ENCODE data around the gene DCPS.
"Not testable (repeated sequence)": the region's sequence is repeated elsewhere in the genome, so short reads cannot be mapped to it uniquely, and the experiment has no call there.

Gene DCPS

GRCh38 chr11:126308271-126308671 is 4.4 kb downstream of the DCPS start:
- no peak for DNase-seq (ENCODE audit: low spot score)
- no peak for TF ChIP-seq CTCF (IDR thresholded peaks at IDR 0.05; ENCODE audit: extremely low read depth, missing control alignments)

GRCh38 chr11:126308771-126309170 is 4.9 kb downstream of the DCPS start:
- not testable (repeated sequence) for DNase-seq (ENCODE audit: low spot score)

DNA sequence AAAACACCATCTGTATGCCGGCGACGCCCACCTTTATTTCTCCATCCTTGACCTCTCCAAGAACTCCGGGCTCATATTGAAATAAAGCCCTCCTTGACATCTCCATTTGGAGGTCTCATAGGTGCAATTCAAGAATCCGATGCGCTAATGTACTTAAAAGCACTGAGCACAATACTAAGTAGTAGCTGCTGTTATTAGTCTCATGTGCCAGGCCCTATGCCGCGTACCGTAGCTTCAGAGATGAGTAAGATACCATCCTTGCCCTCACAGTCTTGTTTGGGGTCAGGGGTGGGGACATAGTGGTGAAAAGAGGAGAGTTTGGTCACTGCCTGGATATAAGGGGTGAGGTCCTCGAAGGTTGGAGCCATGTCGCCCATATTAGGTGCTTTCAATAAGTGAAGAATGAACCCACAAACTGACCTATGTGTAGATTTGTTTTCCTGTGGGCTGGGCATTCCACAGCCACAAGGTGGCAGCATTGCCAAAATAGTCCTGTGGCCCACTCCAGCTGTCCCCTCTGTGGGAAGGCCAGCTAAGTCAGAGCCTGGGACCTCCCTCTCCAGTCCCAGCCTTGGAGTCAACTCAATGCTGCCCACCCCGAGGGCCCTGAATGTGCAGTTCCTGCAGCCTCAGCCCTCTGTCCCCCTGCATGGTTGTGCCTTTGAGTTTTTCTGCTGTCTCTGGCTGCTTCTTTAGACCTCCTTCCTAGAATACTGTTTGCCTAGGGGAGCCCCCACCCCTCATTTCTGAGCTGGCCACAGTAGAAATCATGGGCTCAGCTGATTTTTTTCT is 6.5 kb downstream of the DCPS start:
- peak; percentile 61 for DNase-seq (ENCODE audit: low spot score)
- peak; percentile 81 for TF ChIP-seq CTCF (IDR thresholded peaks at IDR 0.05; ENCODE audit: extremely low read depth, missing control alignments)

DNA sequence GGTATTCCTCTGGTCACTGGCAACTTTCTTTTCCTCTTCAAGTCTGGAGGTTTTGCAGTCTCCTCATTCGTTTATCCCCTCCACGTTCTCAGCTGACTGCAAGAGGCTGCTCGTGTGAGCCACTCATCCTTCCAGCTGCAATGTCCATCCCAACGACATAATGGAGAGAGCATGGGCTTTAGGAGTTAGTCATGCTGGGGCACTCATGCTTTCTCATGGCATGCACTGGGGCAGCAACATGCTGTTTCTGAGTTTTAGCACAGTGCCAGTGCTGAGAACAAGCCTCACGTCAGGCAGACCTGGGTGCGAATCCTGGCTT is 7.1 kb downstream of the DCPS start:
- no peak for DNase-seq (ENCODE audit: low spot score)
- TF ChIP-seq CTCF (IDR thresholded peaks at IDR 0.05; ENCODE audit: extremely low read depth, missing control alignments) = no peak

DNA sequence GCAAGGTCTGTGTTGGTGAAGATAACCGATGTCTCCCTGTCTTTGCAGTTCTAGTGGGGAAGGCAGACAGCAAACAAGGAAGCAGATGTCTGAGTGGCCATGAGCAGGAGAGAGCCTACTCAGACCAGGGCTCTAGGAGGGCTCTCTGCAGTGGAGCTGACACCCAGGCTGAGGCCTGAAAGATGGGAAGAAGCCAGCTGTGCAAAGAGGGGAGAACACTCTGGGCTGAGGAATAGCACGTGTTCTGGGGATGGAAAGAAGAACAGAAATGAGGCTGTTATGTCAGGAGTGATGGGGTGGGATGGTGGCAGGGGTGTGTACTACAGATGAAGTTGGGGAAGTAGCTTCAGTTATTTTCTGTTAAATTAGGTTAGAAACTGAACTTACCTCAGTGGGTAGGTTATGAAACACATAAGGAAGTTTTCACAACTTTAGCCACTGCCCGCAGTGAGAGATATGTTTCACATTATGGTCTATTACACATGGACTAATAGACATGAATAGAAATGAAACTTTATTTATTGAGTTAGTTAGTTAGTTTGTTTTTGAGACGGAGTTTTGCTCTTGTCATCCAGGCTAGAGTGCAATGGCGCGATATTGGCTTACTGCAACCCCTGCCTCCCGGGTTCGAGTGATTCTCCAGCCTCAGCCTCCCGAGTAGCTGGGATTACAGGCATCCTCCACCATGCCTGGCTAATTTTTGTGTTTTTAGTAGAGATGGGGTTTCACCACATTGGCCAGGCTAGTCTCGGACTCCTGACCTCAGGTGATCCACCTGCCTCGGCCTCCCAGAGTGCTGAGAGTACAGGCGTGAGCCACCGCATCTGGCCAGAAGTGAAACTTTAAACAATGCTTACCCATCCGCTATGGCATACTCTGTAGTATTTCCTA is 7.8 kb downstream of the DCPS start:
- no peak for TF ChIP-seq CTCF (IDR thresholded peaks at IDR 0.05; ENCODE audit: extremely low read depth, missing control alignments)
- DNase-seq (ENCODE audit: low spot score) = no peak

DNA sequence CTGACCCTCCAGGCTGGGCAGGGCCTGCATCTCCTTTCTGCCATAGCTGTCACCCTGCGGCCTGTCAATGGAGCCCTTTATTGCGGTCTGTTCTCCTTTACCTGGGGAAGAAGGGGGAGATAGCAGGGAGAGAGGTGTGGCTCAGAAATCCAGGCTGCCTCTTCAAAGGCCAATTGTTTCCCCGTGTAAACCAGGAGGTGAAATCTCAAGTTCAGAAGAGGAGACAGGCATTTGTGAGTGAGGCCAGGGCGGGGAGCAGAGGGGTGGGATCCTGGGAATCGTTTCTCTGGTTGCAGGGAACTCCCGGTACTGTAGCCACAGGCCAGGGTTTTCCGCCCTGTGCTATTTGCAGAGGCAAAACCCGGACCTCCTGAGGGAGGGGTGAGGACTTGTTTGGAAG is 9.1 kb downstream of the DCPS start:
- no peak for DNase-seq (ENCODE audit: low spot score)
- TF ChIP-seq CTCF (IDR thresholded peaks at IDR 0.05; ENCODE audit: extremely low read depth, missing control alignments) = no peak

GRCh38 chr11:126313826-126314225 is 10.0 kb downstream of the DCPS start:
- no peak for DNase-seq (ENCODE audit: low spot score)
- TF ChIP-seq CTCF (IDR thresholded peaks at IDR 0.05; ENCODE audit: extremely low read depth, missing control alignments) = no peak

Measured in GM20000 (cell line).